CD4-positive, alpha-beta T cell treated with Interleukin-4 for 4 hours (primary cell): ENCODE results near the gene LRRC59.
A peak's percentile ranks its signal among the peaks of the same experiment; 100 is the strongest.
"Not testable (repeated sequence)": the region's sequence is repeated elsewhere in the genome, so short reads cannot be mapped to it uniquely, and the experiment has no call there.

ENCODE experiments used
- DNase-seq: peaks from one replicate; pipeline ENCODE4 v3.0.0-alpha.2; 2020

LRRC59 gene

GRCh38 chr17:50424246-50424995, 27.1 kb upstream of the LRRC59 start:
- DNase-seq, result no peak

- no peak for DNase-seq
Measured at GRCh38 chr17:50423553-50424159, 26.3 kb upstream of the LRRC59 start.

DNA sequence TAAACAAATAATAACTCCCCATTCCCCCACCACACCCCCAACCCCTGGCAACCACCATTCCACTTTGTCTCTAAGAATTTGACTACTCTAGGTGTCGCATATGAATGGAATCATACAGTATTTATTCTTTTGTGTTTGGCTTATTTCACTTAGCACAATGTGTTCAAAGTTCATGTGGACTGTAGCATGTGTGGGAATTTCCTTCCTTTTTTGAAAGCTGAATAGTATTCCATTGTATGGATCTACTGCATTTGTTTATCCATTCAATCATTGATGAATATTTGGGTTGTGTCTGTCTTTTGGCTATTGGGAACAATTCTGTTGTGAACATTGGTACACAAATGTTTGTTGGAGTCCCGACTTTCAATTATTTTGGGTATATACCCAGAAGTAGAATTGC, 25.4 kb upstream of the LRRC59 start:
- DNase-seq, result no peak

GRCh38 chr17:50421308-50422051, 24.2 kb upstream of the LRRC59 start:
- peak; percentile 21 for DNase-seq

DNA sequence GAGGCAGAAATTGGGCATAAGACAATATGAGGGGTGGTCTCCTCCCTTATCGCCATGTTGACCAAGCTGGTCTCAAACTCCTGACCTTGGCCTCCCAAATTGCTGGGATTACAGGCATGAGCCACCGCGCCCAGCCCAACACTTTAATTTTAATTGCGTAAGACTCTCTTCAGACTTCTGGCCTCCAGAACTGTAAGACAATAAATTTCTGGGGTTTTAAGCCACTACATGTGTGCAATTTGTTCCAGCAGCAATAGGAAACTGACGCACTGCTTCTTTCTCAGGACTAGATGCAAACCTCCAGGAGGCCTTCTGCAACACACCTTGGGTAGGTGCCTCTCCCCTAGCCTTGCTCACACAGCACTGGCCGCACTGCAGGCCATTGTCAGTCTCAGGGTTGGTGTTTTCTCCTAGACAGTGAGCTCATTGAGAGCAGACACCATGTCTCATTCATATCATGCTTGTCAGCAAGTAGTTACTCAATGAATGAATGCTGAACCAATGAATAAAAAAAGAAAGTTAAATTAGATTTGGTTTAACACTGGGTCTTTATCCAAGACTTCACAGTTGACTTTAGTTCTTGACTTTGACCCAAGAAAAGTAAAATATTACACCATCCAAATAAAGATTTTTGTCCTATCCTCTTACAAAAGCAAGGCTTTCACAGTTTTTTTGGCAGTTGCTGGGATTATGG, 23.2 kb upstream of the LRRC59 start:
- DNase-seq, result no peak

DNA sequence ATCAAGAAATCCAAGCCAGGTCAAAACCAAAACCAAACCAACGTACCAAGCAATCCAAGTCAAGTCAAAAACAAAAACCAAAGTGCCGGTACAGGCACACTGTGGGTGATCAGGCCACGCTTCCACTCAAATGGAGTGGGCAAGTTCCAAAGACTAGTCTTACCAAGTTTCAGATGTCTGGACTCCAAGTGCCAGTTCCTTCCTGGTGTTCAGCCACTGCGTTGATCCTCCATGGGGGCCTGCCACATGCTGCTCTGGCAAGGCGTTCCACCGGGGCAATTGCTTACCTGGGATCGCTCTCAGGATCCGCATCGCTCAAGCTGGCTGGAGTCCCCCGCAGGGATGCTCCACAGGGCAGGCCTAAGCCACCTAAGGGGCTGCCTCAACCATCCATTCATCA, 22.3 kb upstream of the LRRC59 start:
- DNase-seq, result not testable (repeated sequence)

- DNase-seq, result no peak
Measured at GRCh38 chr17:50414808-50415207, 17.5 kb upstream of the LRRC59 start.

- DNase-seq, result no peak
Measured at GRCh38 chr17:50412188-50412732, 14.9 kb upstream of the LRRC59 start.

GRCh38 chr17:50407921-50408320, 10.6 kb upstream of the LRRC59 start:
- no peak for DNase-seq

GRCh38 chr17:50406578-50406977, 9.3 kb upstream of the LRRC59 start:
- no peak for DNase-seq

- not testable (repeated sequence) for DNase-seq
Measured at GRCh38 chr17:50405351-50405750, 8.0 kb upstream of the LRRC59 start.

- not testable (repeated sequence) for DNase-seq
Measured at GRCh38 chr17:50399591-50399990, 2.3 kb upstream of the LRRC59 start.

GRCh38 chr17:50398672-50399071, 1.3 kb upstream of the LRRC59 start:
- not testable (repeated sequence) for DNase-seq

DNA sequence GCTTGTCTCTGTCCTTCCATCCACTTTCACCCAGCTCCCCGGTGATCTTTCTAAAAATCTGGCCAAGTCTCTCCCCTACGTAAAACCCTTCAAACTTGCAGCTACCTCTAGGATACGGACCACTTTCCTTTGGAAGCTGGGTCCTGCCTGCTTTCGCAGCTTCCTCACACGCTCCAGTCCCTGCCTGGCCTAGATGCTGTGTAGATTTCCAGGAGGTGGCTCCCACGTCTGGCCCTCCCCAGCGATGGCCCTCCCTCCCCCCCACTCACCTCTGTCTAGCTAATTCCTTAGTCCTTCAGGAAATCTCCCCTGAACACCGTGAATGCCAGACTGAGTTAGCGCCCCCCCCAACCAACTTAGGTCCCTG, 579 bp upstream of the LRRC59 start:
- DNase-seq, result no peak

- DNase-seq, result no peak
Measured at GRCh38 chr17:50396261-50397110, 837 bp downstream of the LRRC59 start.

DNA sequence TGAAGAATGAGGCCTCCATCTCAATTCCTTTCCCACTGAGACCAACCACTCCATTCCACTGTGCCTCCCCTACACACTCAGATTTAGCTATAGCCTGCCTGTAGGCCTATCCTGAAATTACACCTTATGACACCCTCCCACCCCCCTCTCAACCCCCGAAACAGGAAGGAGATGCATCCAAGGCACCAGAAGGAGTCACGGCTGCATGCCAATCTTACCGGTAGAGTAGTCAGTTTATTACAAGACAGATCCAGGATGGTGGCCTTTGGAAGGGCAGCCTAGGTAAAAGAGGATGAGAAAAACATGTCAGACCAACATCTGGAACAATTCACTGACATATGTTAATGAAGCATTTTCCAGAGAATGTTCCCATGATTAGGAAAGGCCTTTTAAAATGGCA, 2.6 kb downstream of the LRRC59 start:
- no peak for DNase-seq

DNA sequence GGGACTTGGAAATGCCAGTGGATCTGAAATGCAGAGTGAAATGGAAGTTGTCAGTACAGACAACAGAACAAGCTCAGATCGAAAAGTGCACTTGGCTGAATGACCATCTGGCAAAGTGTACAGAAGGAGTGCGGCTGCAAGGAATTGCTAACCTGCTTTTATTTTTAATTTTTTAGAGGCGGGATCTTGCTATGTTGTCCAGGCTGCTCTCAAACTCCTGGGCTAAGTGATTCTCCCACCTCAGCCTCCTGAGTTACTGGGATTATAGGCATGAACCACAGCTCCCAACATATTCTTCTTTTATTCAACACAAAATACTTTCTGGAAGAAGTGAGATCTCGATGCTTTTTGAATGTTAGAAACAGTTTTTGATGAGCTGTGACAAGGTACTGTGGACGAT, 3.6 kb downstream of the LRRC59 start:
- DNase-seq, result no peak

GRCh38 chr17:50392621-50393020, 4.7 kb downstream of the LRRC59 start:
- no peak for DNase-seq

DNA sequence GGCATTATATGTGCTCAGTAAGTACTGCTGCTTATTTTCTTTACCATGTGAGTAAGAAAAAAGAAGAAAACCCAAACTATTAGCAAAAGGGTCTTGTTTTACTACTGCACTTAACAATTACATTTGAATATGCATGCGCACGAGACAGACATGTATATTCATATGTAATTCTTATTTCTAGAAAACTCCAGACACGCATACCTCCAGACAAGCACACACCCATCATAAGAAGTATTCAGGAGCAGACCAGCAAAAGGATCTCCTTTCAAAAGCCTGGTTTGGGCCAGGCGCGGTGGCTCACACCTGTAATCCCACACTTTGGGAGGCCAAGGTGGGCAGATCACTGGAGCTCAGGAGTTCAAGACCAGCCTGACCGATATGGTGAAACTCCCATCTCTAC, 7.8 kb downstream of the LRRC59 start:
- no peak for DNase-seq

DNA sequence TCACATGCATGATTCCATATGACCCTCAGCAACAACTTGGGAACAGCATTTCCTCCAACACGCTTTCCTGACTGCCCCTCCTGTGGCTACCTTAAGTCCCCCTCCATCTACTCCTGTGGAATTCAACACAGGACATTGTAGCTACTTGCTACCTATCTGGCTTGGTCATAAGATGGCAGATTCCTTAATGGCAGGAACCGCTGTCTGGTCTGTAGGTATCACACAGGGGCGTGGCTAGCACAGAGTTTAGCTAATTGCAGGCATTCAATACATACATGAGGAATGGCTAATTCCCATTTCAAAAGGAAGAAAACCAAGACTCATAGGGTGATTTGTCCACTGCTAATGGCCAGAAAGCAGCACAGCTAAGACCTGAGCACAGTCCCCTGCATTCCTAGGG, 8.6 kb downstream of the LRRC59 start:
- DNase-seq, result no peak

DNA sequence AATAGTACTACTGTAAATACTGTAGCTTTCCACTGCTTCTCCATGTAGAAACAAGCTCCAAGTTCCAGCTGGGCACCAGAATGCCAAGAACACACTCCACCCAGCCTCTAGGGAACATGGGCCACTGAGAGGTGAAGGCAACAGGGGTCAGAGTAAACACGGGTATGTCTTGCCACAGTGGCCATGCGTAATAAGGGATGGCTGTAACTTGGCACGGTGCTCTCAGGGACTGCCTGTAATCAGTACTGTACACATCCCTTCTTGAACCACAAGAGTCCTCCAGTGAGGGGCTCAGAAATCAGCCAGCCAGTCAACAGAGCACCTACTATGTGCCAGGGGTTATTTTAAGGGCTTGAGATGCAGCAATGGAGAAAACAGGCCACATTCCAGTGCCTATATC, 10.8 kb downstream of the LRRC59 start:
- DNase-seq, result no peak

- DNase-seq, result no peak
Measured at GRCh38 chr17:50382931-50383330, 14.4 kb downstream of the LRRC59 start.
